Astrocyte (in vitro differentiated cells and primary cell): Measurements from ENCODE around the gene EMX2. TPM values are rescaled to one million over a fixed set of nuclear protein-coding genes. Genes with fewer than 3 reads are reported as not detected.
"Not testable (repeated sequence)": the region's sequence is repeated elsewhere in the genome, so short reads cannot be mapped to it uniquely, and the experiment has no call there.

Experiments used
- DNase-seq: peaks from one replicate; pipeline ENCODE4 v3.0.0-alpha.2; 2010; ENCODE audit warnings: low read depth
- FAIRE-seq: peaks from 2 replicates; lab custom pipeline; 2011; peaks lifted over from hg19 to GRCh38; lab: Jason Lieb, UNC
- H2AFZ ChIP-seq: 2 replicates; pipeline ENCODE4 v1.6.0; 2012; ENCODE audit warnings: low read depth, low read length, inconsistent platforms
- H3K27ac ChIP-seq: 2 replicates; pipeline ENCODE4 v1.5.1; 2011; ENCODE audit warnings: low read depth, low read length, inconsistent platforms
- H3K27me3 ChIP-seq: 2 replicates; pipeline ENCODE4 v1.6.0; 2011; ENCODE audit warnings: low read length, inconsistent platforms; ENCODE audit not compliant: insufficient read depth
- H3K36me3 ChIP-seq: 2 replicates; pipeline ENCODE4 v1.5.1; 2011; ENCODE audit warnings: low read length, inconsistent platforms; ENCODE audit not compliant: insufficient read depth
- H3K4me1 ChIP-seq: 2 replicates; pipeline ENCODE4 v1.5.1; 2011; ENCODE audit warnings: low read length, inconsistent platforms; ENCODE audit not compliant: insufficient read depth
- H3K4me2 ChIP-seq: 2 replicates; pipeline ENCODE4 v1.6.0; 2012; ENCODE audit warnings: low read length, inconsistent platforms
- H3K4me3 ChIP-seq: 2 replicates; pipeline ENCODE4 v1.5.1; 2011; ENCODE audit warnings: low read depth, mild to moderate bottlenecking, low read length, inconsistent platforms; ENCODE audit not compliant: insufficient read depth
- H3K79me2 ChIP-seq: 2 replicates; pipeline ENCODE4 v1.6.0; 2012; ENCODE audit warnings: mild to moderate bottlenecking, low read length, inconsistent platforms; ENCODE audit not compliant: insufficient read depth
- H3K9ac ChIP-seq: 2 replicates; pipeline ENCODE4 v1.6.0; 2012; ENCODE audit warnings: mild to moderate bottlenecking, low read length, inconsistent platforms
- H3K9me3 ChIP-seq: 2 replicates; pipeline ENCODE4 v1.5.1; 2012; ENCODE audit warnings: low read depth, mild to moderate bottlenecking, low read length, inconsistent platforms; ENCODE audit not compliant: insufficient read depth
- H4K20me1 ChIP-seq: 2 replicates; pipeline ENCODE4 v1.6.0; 2012; ENCODE audit warnings: low read length, inconsistent platforms; ENCODE audit not compliant: insufficient read depth
- H3K27ac Mint-ChIP-seq: one replicate; pipeline ENCODE4 v1.8.0; 2021; ENCODE audit warnings: mild to moderate bottlenecking, mixed read lengths; ENCODE audit not compliant: unreplicated experiment
- H3K27me3 Mint-ChIP-seq: one replicate; pipeline ENCODE4 v1.8.0; 2021; ENCODE audit warnings: low read depth, mixed read lengths; ENCODE audit not compliant: unreplicated experiment
- H3K36me3 Mint-ChIP-seq: one replicate; pipeline ENCODE4 v1.8.0; 2021; ENCODE audit warnings: low read depth, mixed read lengths; ENCODE audit not compliant: unreplicated experiment
- H3K4me1 Mint-ChIP-seq: one replicate; pipeline ENCODE4 v1.8.0; 2021; ENCODE audit warnings: low read depth, mixed read lengths; ENCODE audit not compliant: unreplicated experiment
- H3K4me3 Mint-ChIP-seq: one replicate; pipeline ENCODE4 v1.8.0; 2021; ENCODE audit warnings: mild to moderate bottlenecking, moderate library complexity, mixed read lengths; ENCODE audit not compliant: unreplicated experiment
- H3K9me3 Mint-ChIP-seq: one replicate; pipeline ENCODE4 v1.8.0; 2021; ENCODE audit warnings: mild to moderate bottlenecking, mixed read lengths; ENCODE audit not compliant: unreplicated experiment
- EZH2 ChIP-seq: IDR thresholded peaks from 2 replicates; pipeline ENCODE4 v1.6.1; 2012; ENCODE audit warnings: mild to moderate bottlenecking, low read length, inconsistent platforms; ENCODE audit not compliant: insufficient read depth
- total RNA-seq: library from RNA; stranded (reverse); gene quantifications from 2 replicates; pipeline ENCODE4 v1.2.1, GENCODE V29; 2021
- TF ChIP-seq, protein P1 (sequence below): IDR thresholded peaks from 2 replicates; pipeline ENCODE4 v1.5.1; 2011; ENCODE audit warnings: low read depth, mild to moderate bottlenecking, inconsistent platforms, low read length, moderate library complexity; ENCODE audit not compliant: insufficient read depth

Gene EMX2
- total RNA-seq, 1 donor from 2014 or later: not detected

DNA sequence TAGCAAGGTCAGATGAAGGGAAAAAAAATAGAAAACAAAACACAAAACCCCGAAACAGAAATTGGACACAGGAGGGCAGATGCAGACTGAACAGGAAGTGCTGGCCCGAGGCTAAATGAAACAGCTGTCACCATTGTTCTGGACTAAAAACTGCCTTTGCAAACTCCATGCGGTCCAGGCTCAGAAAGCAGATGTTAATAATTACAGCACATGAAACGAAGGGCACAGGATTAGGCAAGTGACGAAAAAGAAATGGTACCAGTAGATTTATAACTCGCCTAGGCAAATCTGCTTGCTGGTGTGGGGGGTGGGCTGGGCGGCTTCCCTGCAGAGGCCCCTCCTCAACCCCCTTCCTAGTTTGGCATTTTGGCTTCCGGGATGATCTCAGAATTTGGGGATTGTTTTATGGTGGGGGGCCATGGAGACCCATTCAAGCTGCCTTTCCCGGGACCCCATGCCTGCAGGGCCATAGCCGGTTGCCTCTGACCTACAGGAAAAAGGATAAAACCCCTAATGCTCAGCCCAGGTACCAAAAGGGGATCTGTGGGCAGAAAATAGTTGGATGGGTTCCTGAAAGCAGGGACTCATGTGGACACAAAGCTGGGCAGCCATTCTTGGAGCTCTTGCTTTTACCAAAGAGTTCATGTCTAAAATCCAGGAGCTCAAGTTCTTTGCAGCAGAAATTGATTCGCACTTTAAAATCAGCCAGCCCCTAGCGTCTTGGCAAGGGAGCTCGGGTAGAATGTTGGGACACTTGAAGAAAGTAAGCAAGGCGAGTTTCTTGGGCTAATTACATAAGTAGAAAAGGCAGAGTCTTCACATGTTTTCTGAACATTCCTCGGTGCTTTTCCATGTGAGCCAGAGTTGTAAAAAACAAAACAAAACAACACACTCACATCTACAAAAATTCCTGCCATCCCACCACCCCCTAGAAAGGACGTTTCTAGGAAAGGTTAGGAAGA is 39.0 kb upstream of the EMX2 start:
- Histone ChIP-seq H3K9ac (no peak overlapping the region), H4K20me1 (no peaks in the 10 kb centered on the region), H3K9me3 (no peaks in the 10 kb centered on the region), H3K36me3 (no peaks in the 10 kb centered on the region), H3K27me3 (no peaks in the 10 kb centered on the region), H3K79me2 (no peaks in the 10 kb centered on the region), H2AFZ (no peak overlapping the region), H3K27ac (no peak overlapping the region), H3K4me2 (no peak overlapping the region), H3K4me1 (no peaks in the 10 kb centered on the region), H3K4me3 (no peak overlapping the region)
- no peaks in the 10 kb centered on the region for H3K36me3 Mint-ChIP-seq
- H3K4me1 Mint-ChIP-seq: peaks cover 9% of the 10 kb centered on the region
- H3K27me3 Mint-ChIP-seq: peaks cover 45% of the 10 kb centered on the region
- TF ChIP-seq EZH2: no peak
- TF ChIP-seq, protein P1, sequence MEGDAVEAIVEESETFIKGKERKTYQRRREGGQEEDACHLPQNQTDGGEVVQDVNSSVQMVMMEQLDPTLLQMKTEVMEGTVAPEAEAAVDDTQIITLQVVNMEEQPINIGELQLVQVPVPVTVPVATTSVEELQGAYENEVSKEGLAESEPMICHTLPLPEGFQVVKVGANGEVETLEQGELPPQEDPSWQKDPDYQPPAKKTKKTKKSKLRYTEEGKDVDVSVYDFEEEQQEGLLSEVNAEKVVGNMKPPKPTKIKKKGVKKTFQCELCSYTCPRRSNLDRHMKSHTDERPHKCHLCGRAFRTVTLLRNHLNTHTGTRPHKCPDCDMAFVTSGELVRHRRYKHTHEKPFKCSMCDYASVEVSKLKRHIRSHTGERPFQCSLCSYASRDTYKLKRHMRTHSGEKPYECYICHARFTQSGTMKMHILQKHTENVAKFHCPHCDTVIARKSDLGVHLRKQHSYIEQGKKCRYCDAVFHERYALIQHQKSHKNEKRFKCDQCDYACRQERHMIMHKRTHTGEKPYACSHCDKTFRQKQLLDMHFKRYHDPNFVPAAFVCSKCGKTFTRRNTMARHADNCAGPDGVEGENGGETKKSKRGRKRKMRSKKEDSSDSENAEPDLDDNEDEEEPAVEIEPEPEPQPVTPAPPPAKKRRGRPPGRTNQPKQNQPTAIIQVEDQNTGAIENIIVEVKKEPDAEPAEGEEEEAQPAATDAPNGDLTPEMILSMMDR: no peak
- no peak overlapping the region for H3K27ac Mint-ChIP-seq
- H3K9me3 Mint-ChIP-seq: no peaks in the 10 kb centered on the region
- DNase-seq (no peak), FAIRE-seq (no peak)
- H3K4me3 Mint-ChIP-seq: no peak overlapping the region

DNA sequence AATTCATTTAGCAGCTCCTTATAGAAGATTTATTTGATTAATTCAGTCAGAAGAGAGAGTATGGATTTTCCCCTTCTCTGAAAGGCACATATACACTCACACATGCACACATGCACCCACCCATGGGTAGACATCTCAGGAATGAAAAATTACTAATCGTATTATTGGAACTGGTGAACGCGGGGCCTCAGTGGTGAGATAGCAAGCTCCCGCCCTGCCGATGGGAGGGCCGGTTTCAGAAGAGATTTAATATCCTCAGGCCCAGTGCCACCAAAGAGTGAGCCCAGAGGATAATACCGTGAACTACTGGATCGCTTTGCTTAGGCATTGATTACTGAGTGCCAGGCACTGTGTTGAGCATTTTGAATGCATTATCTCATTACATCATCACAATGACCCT is 38.0 kb upstream of the EMX2 start:
- Histone ChIP-seq H2AFZ (no peak overlapping the region), H3K4me1 (no peaks in the 10 kb centered on the region), H3K9me3 (no peaks in the 10 kb centered on the region), H4K20me1 (no peaks in the 10 kb centered on the region), H3K4me2 (no peak overlapping the region), H3K79me2 (no peaks in the 10 kb centered on the region), H3K4me3 (no peak overlapping the region), H3K9ac (no peak overlapping the region), H3K27ac (no peak overlapping the region), H3K36me3 (no peaks in the 10 kb centered on the region), H3K27me3 (no peaks in the 10 kb centered on the region)
- TF ChIP-seq EZH2: no peak
- TF ChIP-seq, protein P1: no peak
- DNase-seq (no peak), FAIRE-seq (no peak)
- peaks cover 52% of the 10 kb centered on the region for H3K27me3 Mint-ChIP-seq
- no peaks in the 10 kb centered on the region for H3K36me3 Mint-ChIP-seq
- H3K27ac Mint-ChIP-seq: no peak overlapping the region
- H3K4me3 Mint-ChIP-seq: no peak overlapping the region
- H3K4me1 Mint-ChIP-seq: peaks cover 6% of the 10 kb centered on the region
- H3K9me3 Mint-ChIP-seq: no peaks in the 10 kb centered on the region

DNA sequence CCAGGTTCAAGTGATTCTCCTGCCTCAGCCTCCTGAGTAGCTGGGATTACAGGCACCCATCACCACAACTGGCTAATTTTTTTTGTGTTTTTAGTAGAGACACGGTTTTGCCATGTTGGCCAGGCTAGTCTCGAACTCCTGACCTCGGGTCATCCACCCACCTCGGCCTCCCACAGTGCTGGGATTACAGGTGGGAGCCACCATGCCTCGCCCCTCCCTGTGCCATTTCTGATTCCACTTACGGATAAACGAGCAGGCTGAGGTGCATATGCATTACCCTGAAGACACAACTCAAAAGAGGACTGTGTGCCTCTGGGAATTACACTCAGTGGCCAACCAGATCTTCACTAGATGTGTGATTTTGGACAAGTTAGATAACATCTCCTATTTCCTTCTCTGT is 35.5 kb upstream of the EMX2 start:
- H3K36me3 Mint-ChIP-seq, H3K9me3 Mint-ChIP-seq, H3K4me3 Mint-ChIP-seq, H3K36me3 ChIP-seq, DNase-seq, FAIRE-seq, H3K79me2 ChIP-seq, H3K27ac Mint-ChIP-seq, H4K20me1 ChIP-seq, H3K4me1 Mint-ChIP-seq, H3K4me1 ChIP-seq, H3K9me3 ChIP-seq, H3K27me3 ChIP-seq, H3K27ac ChIP-seq, H2AFZ ChIP-seq, H3K4me3 ChIP-seq, H3K4me2 ChIP-seq, H3K9ac ChIP-seq: not testable (repeated sequence)
- peaks cover 63% of the 10 kb centered on the region for H3K27me3 Mint-ChIP-seq
